B cell (primary cell): ENCODE data around the gene EID2.

Experiments used
- EZH2 ChIP-seq: IDR thresholded peaks from 2 replicates; pipeline ENCODE4 v1.6.1; 2012; ENCODE audit warnings: borderline replicate concordance, low read depth, mild to moderate bottlenecking, moderate library complexity, low read length; ENCODE audit not compliant: insufficient read depth, poor library complexity, severe bottlenecking
- TF ChIP-seq, protein P1 (sequence below): fragments of 200-600 bp; IDR thresholded peaks from one replicate; pipeline ENCODE4 v1.8.0; 2022; ENCODE audit warnings: antibody characterized with exemption, mild to moderate bottlenecking

DNA sequence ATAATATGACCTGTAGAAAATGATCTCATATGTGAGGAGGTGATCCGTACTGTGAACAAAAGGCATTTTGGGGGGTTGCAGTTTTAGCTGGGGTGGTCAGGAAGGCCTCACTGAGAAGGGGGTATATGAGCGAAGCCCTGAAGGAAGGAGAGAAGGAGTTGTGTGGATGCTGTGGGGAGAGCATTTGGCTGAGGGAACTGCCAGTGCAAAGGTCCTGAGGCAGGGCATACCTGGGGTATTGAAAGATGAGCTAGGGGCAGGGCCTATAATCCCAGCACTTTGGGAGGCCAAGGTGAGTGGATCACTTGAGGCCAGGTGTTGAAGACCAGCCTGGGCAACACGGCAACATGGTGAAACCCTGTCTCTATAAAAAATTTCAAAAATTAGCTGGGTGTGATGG lies 22.5 kb downstream of the EID2 start:
- TF ChIP-seq, protein P1, sequence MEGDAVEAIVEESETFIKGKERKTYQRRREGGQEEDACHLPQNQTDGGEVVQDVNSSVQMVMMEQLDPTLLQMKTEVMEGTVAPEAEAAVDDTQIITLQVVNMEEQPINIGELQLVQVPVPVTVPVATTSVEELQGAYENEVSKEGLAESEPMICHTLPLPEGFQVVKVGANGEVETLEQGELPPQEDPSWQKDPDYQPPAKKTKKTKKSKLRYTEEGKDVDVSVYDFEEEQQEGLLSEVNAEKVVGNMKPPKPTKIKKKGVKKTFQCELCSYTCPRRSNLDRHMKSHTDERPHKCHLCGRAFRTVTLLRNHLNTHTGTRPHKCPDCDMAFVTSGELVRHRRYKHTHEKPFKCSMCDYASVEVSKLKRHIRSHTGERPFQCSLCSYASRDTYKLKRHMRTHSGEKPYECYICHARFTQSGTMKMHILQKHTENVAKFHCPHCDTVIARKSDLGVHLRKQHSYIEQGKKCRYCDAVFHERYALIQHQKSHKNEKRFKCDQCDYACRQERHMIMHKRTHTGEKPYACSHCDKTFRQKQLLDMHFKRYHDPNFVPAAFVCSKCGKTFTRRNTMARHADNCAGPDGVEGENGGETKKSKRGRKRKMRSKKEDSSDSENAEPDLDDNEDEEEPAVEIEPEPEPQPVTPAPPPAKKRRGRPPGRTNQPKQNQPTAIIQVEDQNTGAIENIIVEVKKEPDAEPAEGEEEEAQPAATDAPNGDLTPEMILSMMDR: no peak
- TF ChIP-seq EZH2: no peak
